Dendritic cell treated with granulocyte-macrophage colony-stimulating factor and Interleukin-4, amounts not matched to agents 40 ng/mL and 50 ng/mL, for 4 days (primary cell): Measurements from ENCODE around the gene SUCLG2.

Experiments
- H3K27ac Mint-ChIP-seq: one replicate; pipeline ENCODE4 v1.8.0; 2022; ENCODE audit warnings: mild to moderate bottlenecking, mixed read lengths
- H3K27me3 Mint-ChIP-seq: one replicate; pipeline ENCODE4 v1.8.0; 2022; ENCODE audit warnings: mild to moderate bottlenecking, mixed read lengths
- H3K36me3 Mint-ChIP-seq: one replicate; pipeline ENCODE4 v1.8.0; 2022; ENCODE audit warnings: low read depth, mixed read lengths
- H3K4me1 Mint-ChIP-seq: one replicate; pipeline ENCODE4 v1.8.0; 2022; ENCODE audit warnings: low read depth, mixed read lengths
- H3K4me3 Mint-ChIP-seq: one replicate; pipeline ENCODE4 v1.8.0; 2022; ENCODE audit warnings: mild to moderate bottlenecking, moderate library complexity, mixed read lengths
- H3K9me3 Mint-ChIP-seq: one replicate; pipeline ENCODE4 v1.8.0; 2022; ENCODE audit warnings: mixed read lengths
- intact Hi-C: fragments of 100-400 bp; cut with micrococcal nuclease; formaldehyde crosslinking; loops from one replicate; pipeline ENCODE4 v1.15.0; 2022

The SUCLG2 gene

DNA sequence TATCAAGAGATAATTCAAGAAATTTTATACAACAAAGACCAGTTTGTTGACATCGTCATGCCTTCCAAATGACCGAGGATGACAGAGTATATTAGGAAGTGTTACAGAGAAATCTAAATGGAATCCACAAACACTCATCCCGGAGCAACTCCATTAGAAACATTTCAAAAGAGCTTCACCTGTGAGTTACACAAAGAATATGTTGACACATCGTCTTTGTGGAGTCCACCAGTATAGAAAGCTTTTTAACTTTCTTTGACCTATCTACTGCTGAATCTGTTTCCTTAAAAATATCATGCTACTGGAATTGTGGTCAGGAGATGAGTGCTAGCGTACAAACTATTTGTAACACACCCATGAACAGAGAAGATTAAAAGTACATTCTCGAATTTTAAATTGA lies 130.4 kb downstream of the SUCLG2 start:
- intact Hi-C loops: no loop called here
- no peaks in the 10 kb centered on the region for H3K4me1 Mint-ChIP-seq
- no peaks in the 10 kb centered on the region for H3K27me3 Mint-ChIP-seq
- H3K4me3 Mint-ChIP-seq: no peak overlapping the region
- H3K36me3 Mint-ChIP-seq: peaks cover 56% of the 10 kb centered on the region
- no peak overlapping the region for H3K27ac Mint-ChIP-seq
- no peaks in the 10 kb centered on the region for H3K9me3 Mint-ChIP-seq

DNA sequence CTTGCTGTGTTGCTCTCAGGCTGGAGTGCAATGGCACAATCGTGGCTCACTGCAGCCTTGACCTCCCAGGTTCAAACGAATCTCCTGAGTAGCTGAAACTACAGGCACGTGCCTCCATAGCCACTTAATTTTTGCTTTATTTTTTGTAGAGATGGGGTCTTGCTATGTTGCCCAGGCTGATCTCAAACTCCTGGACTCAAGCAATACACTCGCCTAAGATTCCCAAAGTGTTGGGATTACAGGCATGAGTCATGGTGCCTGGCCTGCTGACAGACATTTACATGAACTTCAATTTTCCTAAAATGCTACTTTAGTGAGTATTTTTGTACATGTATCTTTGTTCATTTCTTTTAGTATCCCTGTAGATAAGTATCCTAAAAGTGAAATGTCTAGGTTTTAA lies 132.3 kb downstream of the SUCLG2 start:
- Mint-ChIP-seq H3K4me3 (no peak overlapping the region), H3K9me3 (no peaks in the 10 kb centered on the region), H3K36me3 (peaks cover 53% of the 10 kb centered on the region), H3K27me3 (no peaks in the 10 kb centered on the region), H3K4me1 (no peaks in the 10 kb centered on the region), H3K27ac (no peak overlapping the region)
- intact Hi-C loops: no loop called here

- no peaks in the 10 kb centered on the region for H3K27me3 Mint-ChIP-seq
- H3K27ac Mint-ChIP-seq: no peak overlapping the region
- intact Hi-C loops: no loop called here
- H3K9me3 Mint-ChIP-seq: no peaks in the 10 kb centered on the region
- H3K36me3 Mint-ChIP-seq: peaks cover 52% of the 10 kb centered on the region
- no peak overlapping the region for H3K4me3 Mint-ChIP-seq
- no peaks in the 10 kb centered on the region for H3K4me1 Mint-ChIP-seq
Observed at GRCh38 chr3:67521053-67521646, 133.3 kb downstream of the SUCLG2 start.

GRCh38 chr3:67518236-67518635 lies 136.2 kb downstream of the SUCLG2 start:
- Mint-ChIP-seq H3K9me3 (no peaks in the 10 kb centered on the region), H3K4me1 (no peaks in the 10 kb centered on the region), H3K4me3 (no peak overlapping the region), H3K36me3 (peaks cover 63% of the 10 kb centered on the region), H3K27ac (no peak overlapping the region), H3K27me3 (no peaks in the 10 kb centered on the region)
- intact Hi-C loops: no loop called here

GRCh38 chr3:67517781-67518180 lies 136.6 kb downstream of the SUCLG2 start:
- Mint-ChIP-seq H3K4me3 (no peak overlapping the region), H3K9me3 (no peaks in the 10 kb centered on the region), H3K4me1 (no peaks in the 10 kb centered on the region), H3K27ac (no peak overlapping the region), H3K36me3 (peaks cover 63% of the 10 kb centered on the region), H3K27me3 (no peaks in the 10 kb centered on the region)
- intact Hi-C loops: no loop called here

DNA sequence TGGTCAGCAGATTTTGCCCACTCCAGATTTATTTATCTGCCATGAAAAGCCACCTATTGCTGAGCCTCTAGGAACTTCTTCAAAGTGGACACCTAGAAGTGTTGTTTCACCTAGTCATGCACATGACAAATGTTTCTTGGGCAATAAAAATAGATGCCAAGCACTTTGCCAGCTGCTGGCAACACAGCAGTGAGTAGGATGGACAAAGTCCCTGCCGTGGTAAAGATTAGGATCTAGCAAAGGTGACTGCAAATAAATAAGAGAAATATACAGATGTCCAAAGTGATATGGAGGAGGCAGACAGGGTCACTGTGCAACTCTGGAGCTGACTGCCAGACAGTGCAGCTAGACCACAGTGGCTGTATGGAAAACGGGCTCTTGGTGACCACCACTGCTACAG lies 137.9 kb downstream of the SUCLG2 start:
- Mint-ChIP-seq H3K27ac (no peak overlapping the region), H3K4me1 (no peaks in the 10 kb centered on the region), H3K36me3 (peaks cover 59% of the 10 kb centered on the region), H3K4me3 (no peak overlapping the region), H3K27me3 (no peaks in the 10 kb centered on the region), H3K9me3 (no peaks in the 10 kb centered on the region)
- intact Hi-C loops: no loop called here

DNA sequence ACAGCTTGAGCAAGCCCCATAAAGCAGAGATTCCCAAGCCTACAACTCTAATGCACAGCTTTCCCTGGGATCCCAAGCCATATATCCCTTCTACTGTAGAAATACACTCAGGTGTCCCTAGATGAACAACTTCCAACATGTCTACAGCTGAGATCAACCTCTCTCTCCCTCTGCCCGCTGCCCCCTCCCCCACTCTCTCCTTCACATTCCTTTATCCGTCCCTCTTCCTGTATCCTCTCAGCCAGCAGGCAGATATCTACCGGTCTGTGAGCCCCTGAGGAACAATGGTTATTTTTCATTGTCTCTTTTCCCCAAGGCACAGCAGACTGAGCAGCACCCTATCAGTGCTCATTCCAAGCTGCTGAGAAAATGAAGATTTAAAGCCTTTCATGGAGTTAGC lies 138.6 kb downstream of the SUCLG2 start:
- H3K36me3 Mint-ChIP-seq: peaks cover 54% of the 10 kb centered on the region
- no peaks in the 10 kb centered on the region for H3K4me1 Mint-ChIP-seq
- H3K9me3 Mint-ChIP-seq: no peaks in the 10 kb centered on the region
- no peaks in the 10 kb centered on the region for H3K27me3 Mint-ChIP-seq
- no peak overlapping the region for H3K4me3 Mint-ChIP-seq
- intact Hi-C loops: no loop called here
- H3K27ac Mint-ChIP-seq: no peak overlapping the region

DNA sequence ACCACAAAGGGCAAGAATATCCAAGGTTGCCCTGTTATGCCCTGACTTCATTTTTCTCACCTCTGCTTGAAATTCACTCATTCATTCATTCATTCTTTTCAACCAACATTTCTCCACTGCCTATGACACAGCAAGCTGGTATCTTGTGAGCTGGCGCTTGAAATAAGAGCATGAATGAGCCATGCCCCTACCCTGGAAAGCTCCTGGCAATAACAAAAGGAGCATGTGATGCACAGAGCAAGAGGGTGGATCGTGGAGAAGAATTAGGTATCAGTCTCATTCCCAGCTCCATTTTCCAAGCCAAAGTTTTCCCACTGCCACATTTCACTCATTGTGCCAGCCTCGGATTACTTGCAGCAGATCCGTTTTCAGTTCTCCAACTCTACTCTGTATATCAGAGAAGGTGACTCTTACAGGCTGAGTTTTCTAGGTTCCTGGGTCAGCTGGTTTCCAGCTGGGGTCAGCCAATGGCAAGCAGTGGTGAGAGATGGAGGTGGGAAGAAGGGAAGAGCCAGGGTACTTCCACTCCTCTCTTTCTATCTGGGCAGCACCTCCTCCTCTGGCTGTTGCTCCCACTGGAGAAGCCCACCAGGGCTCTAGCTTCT lies 144.8 kb downstream of the SUCLG2 start:
- H3K4me1 Mint-ChIP-seq: peaks cover 4% of the 10 kb centered on the region
- H3K9me3 Mint-ChIP-seq: no peaks in the 10 kb centered on the region
- no peak overlapping the region for H3K27ac Mint-ChIP-seq
- no peaks in the 10 kb centered on the region for H3K27me3 Mint-ChIP-seq
- peaks cover 33% of the 10 kb centered on the region for H3K36me3 Mint-ChIP-seq
- H3K4me3 Mint-ChIP-seq: no peak overlapping the region
- intact Hi-C loops: no loop called here

- H3K4me1 Mint-ChIP-seq: peaks cover 4% of the 10 kb centered on the region
- no peaks in the 10 kb centered on the region for H3K9me3 Mint-ChIP-seq
- intact Hi-C loops: no loop called here
- no peak overlapping the region for H3K4me3 Mint-ChIP-seq
- no peaks in the 10 kb centered on the region for H3K27me3 Mint-ChIP-seq
- no peak overlapping the region for H3K27ac Mint-ChIP-seq
- H3K36me3 Mint-ChIP-seq: peaks cover 28% of the 10 kb centered on the region
Observed at GRCh38 chr3:67507584-67507983, 146.8 kb downstream of the SUCLG2 start.

- Mint-ChIP-seq H3K27me3 (no peaks in the 10 kb centered on the region), H3K4me3 (no peak overlapping the region), H3K36me3 (peaks cover 25% of the 10 kb centered on the region), H3K27ac (no peak overlapping the region), H3K4me1 (peaks cover 6% of the 10 kb centered on the region), H3K9me3 (no peaks in the 10 kb centered on the region)
- intact Hi-C loops: no loop called here
Observed at GRCh38 chr3:67500709-67501108, 153.7 kb downstream of the SUCLG2 start.

- intact Hi-C loops: no loop called here
- no peaks in the 10 kb centered on the region for H3K27me3 Mint-ChIP-seq
Observed at GRCh38 chr3:67497746-67498145, 156.7 kb downstream of the SUCLG2 start.

GRCh38 chr3:67495751-67496150 lies 158.7 kb downstream of the SUCLG2 start:
- Mint-ChIP-seq H3K27ac (no peak overlapping the region), H3K9me3 (no peaks in the 10 kb centered on the region), H3K36me3 (peaks cover 54% of the 10 kb centered on the region), H3K27me3 (no peaks in the 10 kb centered on the region), H3K4me1 (peaks cover 6% of the 10 kb centered on the region), H3K4me3 (no peak overlapping the region)
- intact Hi-C loops: no loop called here

More at GRCh38 chr3:67497746-67498145, 156.7 kb downstream of the SUCLG2 start:
- H3K27ac Mint-ChIP-seq: no peak overlapping the region
- H3K4me3 Mint-ChIP-seq: no peak overlapping the region
- H3K4me1 Mint-ChIP-seq: peaks cover 6% of the 10 kb centered on the region
- H3K36me3 Mint-ChIP-seq: peaks cover 41% of the 10 kb centered on the region
- H3K9me3 Mint-ChIP-seq: no peaks in the 10 kb centered on the region

DNA sequence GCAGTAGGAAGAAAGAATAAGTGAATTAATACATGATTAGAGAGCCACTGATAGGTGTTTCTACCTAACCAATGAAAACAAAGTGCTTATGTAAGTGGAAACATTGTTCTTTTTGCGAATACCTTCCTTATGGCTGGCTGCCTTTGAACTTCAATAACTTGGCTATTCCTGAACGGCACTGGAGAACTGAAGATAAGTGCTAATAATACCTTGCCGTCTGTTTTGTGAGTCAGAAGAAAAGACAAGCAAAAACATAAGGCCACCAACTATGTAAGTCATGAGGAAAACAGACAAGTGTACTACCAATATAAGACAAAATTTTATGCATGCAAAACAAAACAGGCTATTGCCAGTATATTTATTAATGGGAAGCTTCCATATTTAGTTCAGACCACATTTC lies 160.6 kb downstream of the SUCLG2 start:
- Mint-ChIP-seq H3K36me3 (peaks cover 61% of the 10 kb centered on the region), H3K4me1 (peaks cover 6% of the 10 kb centered on the region), H3K27ac (no peak overlapping the region), H3K4me3 (no peak overlapping the region), H3K27me3 (no peaks in the 10 kb centered on the region), H3K9me3 (no peaks in the 10 kb centered on the region)
- intact Hi-C loops: no loop called here

DNA sequence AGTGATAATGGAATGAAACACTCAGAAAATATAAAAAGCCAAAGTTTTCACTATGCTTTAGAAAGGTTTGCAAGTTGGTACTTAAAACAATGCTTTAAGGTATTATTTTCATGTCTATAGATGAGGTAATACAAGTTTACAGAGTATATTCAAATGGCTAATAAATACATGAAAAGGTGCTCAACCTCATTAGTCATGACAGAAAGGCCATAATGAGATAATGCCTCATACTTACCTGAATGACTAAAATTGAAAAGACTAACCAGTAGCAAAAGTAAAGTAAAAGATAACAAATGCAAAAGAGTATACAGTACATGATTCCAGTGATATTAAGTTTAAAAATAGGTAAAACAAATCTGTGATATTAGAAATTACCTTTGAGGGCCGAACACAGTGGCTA lies 163.8 kb downstream of the SUCLG2 start:
- H3K27me3 Mint-ChIP-seq: no peaks in the 10 kb centered on the region
- H3K4me1 Mint-ChIP-seq: no peaks in the 10 kb centered on the region
- H3K27ac Mint-ChIP-seq: no peak overlapping the region
- no peak overlapping the region for H3K4me3 Mint-ChIP-seq
- no peaks in the 10 kb centered on the region for H3K9me3 Mint-ChIP-seq
- H3K36me3 Mint-ChIP-seq: peaks cover 49% of the 10 kb centered on the region
- intact Hi-C loops: no loop called here

DNA sequence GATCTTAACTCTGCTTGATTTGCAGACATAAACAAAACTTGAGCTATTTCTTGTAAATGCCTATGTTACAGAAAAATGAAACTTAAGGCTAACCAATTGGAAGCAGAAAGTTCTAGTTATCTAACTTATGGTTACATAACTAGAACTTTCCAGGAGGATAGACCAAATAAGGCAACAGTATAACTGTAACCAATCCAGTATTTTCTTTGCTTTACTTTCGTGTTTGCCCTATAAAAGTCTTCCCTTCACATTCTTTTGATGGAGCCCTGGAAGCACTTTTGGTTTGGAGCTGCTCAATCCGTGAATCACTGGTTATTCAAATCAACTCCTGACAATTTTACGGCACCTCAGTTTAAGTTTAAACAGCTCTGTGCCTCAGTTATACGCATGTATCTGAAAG lies 164.6 kb downstream of the SUCLG2 start:
- H3K4me3 Mint-ChIP-seq: no peak overlapping the region
- peaks cover 42% of the 10 kb centered on the region for H3K36me3 Mint-ChIP-seq
- no peaks in the 10 kb centered on the region for H3K27me3 Mint-ChIP-seq
- no peaks in the 10 kb centered on the region for H3K9me3 Mint-ChIP-seq
- H3K4me1 Mint-ChIP-seq: no peaks in the 10 kb centered on the region
- no peak overlapping the region for H3K27ac Mint-ChIP-seq
- intact Hi-C loops: no loop called here
